ENCODE measurements around the gene MAG. TPM values are rescaled to one million over a fixed set of nuclear protein-coding genes. Genes with fewer than 3 reads are reported as not detected.

MAG gene
- total and polyA plus RNA-seq, 10 of the 15 experiments (the other 5 are each of a cell fraction or from before 2014, with no cell fraction given) = 0.03 to 0.82 (median 0.17) TPM; not detected in 2

DNA sequence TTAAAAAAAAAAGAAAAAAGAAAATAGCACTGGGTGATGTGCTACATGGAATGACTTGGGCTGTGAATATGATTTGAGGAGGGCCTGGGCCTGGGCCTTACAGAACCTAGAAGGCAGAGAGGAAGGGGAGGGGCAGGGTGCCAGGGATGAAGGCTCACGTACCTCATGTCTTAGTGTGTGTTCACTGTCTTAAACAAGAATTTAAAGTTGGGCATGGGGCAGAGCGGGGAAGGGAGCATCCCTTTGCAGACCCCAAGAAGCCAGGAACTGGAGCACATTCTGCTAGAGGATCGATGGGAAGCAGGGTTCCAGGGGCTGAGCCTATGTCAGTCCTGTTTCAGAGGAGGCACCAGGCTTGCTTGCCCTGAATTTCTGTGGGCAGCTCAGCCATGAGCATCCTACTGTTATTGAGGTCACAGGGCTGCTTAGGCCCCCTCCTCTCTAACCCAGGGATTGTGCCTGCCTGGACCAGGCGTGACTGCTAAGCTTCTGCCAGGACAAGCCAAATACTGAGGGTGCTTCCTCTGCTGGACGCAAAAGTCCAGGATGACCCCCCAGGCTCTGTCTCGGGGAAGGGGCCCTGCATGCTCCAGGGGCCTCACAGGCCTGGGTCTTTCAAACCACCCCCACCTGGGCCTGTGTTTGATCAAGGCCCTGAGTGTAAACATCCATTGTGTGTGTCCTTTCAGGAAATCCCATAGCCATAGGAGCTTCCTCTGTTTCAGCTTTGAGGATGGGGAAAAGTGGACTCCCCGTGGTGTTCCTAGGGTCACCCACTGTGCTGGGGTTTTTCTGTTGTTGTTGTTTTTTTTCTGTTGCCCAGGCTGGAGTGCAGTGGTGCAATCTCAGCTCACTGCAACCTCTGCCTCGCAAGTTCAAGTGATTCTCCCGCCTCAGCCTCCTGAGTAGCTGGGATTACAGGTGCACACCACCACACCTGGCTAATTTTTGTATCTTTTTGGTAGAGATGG, 38.4 kb upstream of the MAG start:
- H3K4me3 ChIP-seq = no peak overlapping the region
- CTCF ChIA-PET = no interaction called here

More for the DNA sequence above, 38.4 kb upstream of the MAG start:
- no peaks in the 10 kb centered on the region for H4K20me1 ChIP-seq (ENCODE audit: control insufficient read depth, insufficient read depth)
- in situ Hi-C loops (cut with MboI) (no loop called here), intact Hi-C loops (cut with micrococcal nuclease; ENCODE audit: unreplicated experiment) (no loop called here)
- POLR2A ChIA-PET = interaction anchor here (0.5 kb wide), 1 partner anchor 381 kb away, joined by 6 read pairs; no protein-coding TSS in a partner anchor
- H3K4me1 ChIP-seq (ENCODE audit: control insufficient read depth, insufficient read depth, low read length) = no peaks in the 10 kb centered on the region
- SMC1A ChIA-PET (ENCODE audit: uncharacterized antibody, unreplicated experiment) = interaction anchor here (0.7 to 1.6 kb wide), 2 partner anchors 11 to 48 kb away, joined by 3 read pairs; no protein-coding TSS in a partner anchor
- no peak overlapping the region for H3K4me2 ChIP-seq (ENCODE audit: control insufficient read depth, insufficient read depth)
- H3K9ac ChIP-seq (ENCODE audit: control insufficient read depth, insufficient read depth, low read length) = no peak overlapping the region
- DNase-seq (ENCODE audit: low read depth, low spot score) (no peak), ATAC-seq (no peak), FAIRE-seq (no peak)
- no peaks in the 10 kb centered on the region for H3K27me3 ChIP-seq (replicated peaks in 1 of 2; ENCODE audit: control insufficient read depth in 2 of 2, insufficient read depth in 2 of 2, low read length in 1 of 2)
- no peak for TF ChIP-seq PML (IDR thresholded peaks at IDR 0.05; ENCODE audit: low read length)
- no peak for TF ChIP-seq CUX1 (IDR thresholded peaks at IDR 0.05; ENCODE audit: insufficient replicate concordance, low read depth, low read length)
- TF ChIP-seq POLR2AphosphoS5 (IDR thresholded peaks at IDR 0.05; ENCODE audit: low read length) = no peak
- no peak for TF ChIP-seq MXI1 (IDR thresholded peaks at IDR 0.05; ENCODE audit: low read depth, low read length)
- no peak for TF ChIP-seq NR2C1 (IDR thresholded peaks at IDR 0.05)
- no peak for TF ChIP-seq ZNF24 (IDR thresholded peaks at IDR 0.05)
- no peak for TF ChIP-seq TCF12 (IDR thresholded peaks at IDR 0.05; ENCODE audit: low read depth, low read length)
- no peak for TF ChIP-seq SMC3 (IDR thresholded peaks at IDR 0.05; ENCODE audit: borderline replicate concordance, low read length)
- TF ChIP-seq GABPA (IDR thresholded peaks at IDR 0.05; ENCODE audit: low read depth) = no peak
- TF ChIP-seq RB1 (IDR thresholded peaks at IDR 0.05; ENCODE audit: borderline replicate concordance) = no peak
- no peak for TF ChIP-seq CREB1 (IDR thresholded peaks at IDR 0.05; ENCODE audit: low read depth)
- RAD21 ChIA-PET (ENCODE audit: unreplicated experiment) = interaction anchor here (1.7 kb wide), 1 partner anchor 112 kb away, joined by 3 read pairs; no protein-coding TSS in a partner anchor
- no peak overlapping the region for H2AFZ ChIP-seq (ENCODE audit: control insufficient read depth, low read depth, low read length)
- no peaks in the 10 kb centered on the region for H3K9me3 ChIP-seq (replicated peaks; ENCODE audit: control insufficient read depth, insufficient read depth, low read length)
- peaks cover 18% of the 10 kb centered on the region for H3K79me2 ChIP-seq (ENCODE audit: control insufficient read depth, insufficient read depth, low read length)
- WGBS (ENCODE audit: insufficient coverage, insufficient replicate concordance, low lambda C conversion rate, missing lambda C conversion rate) = 92% methylated on average over 9 of the region's 9 CpGs
- H3K36me3 ChIP-seq (ENCODE audit: control insufficient read depth in 2 of 2, insufficient read depth in 2 of 2, low read length in 1 of 2) = peaks cover 4 to 6% of the 10 kb centered on the region in 2 experiments; a peak in 3 of 4 replicates
- no TSS peak for BruUV-seq (replicated peaks)
- no peak overlapping the region for H3K27ac ChIP-seq (ENCODE audit: control insufficient read depth, insufficient read depth)

Measured in GM12878 (cell line).